K562 (cell line): ENCODE measurements around the gene SHH. TPM values are rescaled to one million over a fixed set of nuclear protein-coding genes. Genes with fewer than 3 reads are reported as not detected.

ENCODE experiments used
- ATAC-seq: fragments of 200-7000 bp; cut with Tn5 transposase; 3 replicates; pipeline ENCODE4 v1.9.1; 2020; ENCODE audit warnings: moderate library complexity
- BruUV-seq: library from RNA; stranded (reverse); fragments of 400-500 nt; replicated peaks from 2 replicates; lab custom pipeline; 2021; lab: Mats Ljungman, UMichigan
- CTCF ChIA-PET: fragments of 300-600 bp; formaldehyde crosslinking; extraction: SDS; loops from one replicate; lab custom pipeline; 2021; ENCODE audit warnings: low intra/inter-chr PET ratio; lab: Yijun Ruan, JAX
- POLR2A ChIA-PET: fragments of 300-600, 350-650 bp; sonication (Branson Sonifier 250); formaldehyde crosslinking; extraction: SDS; loops from one replicate; lab custom pipeline; 2021; ENCODE audit warnings: antibody characterized with exemption, inconsistent platforms; lab: Yijun Ruan, JAX
- DNase-seq, 4 experiments: peaks; one replicate each; pipeline versions ENCODE4 v3.0.0 to v3.0.0-alpha.2; 2011 to 2018; ENCODE audit warnings: low spot score in 3 of 4, mixed read lengths in 3 of 4; ENCODE audit errors: extremely low read depth in 1 of 4
- FAIRE-seq: peaks from 2 replicates; lab custom pipeline; 2011; peaks lifted over from hg19 to GRCh38; lab: Jason Lieb, UNC
- H2AFZ ChIP-seq: 2 replicates; pipeline ENCODE4 v1.6.0; 2011; ENCODE audit warnings: low read depth, low read length, control low read depth, inconsistent platforms
- H3K27ac ChIP-seq: fragments of 200-600 bp; 3 replicates; pipeline ENCODE4 v1.8.0; 2011; ENCODE audit warnings: low read depth, mild to moderate bottlenecking, control low read depth, inconsistent platforms, low read length, moderate library complexity, mixed read lengths; ENCODE audit errors: extremely low read depth
- H3K27me3 ChIP-seq, 2 experiments: fragments of 300-600 bp in 1 of 2; 2 replicates in 1 of 2; 3 replicates in 1 of 2; pipeline versions ENCODE4 v1.6.0 to v1.8.0; 2011; ENCODE audit warnings: inconsistent platforms in 2 of 2, low read length in 2 of 2, mild to moderate bottlenecking in 1 of 2, mixed read lengths in 1 of 2, moderate library complexity in 1 of 2; ENCODE audit not compliant: control insufficient read depth in 2 of 2, insufficient read depth in 2 of 2
- H3K36me3 ChIP-seq: fragments of 300-600 bp; 3 replicates; pipeline ENCODE4 v1.8.0; 2011; ENCODE audit warnings: mild to moderate bottlenecking, low read length, inconsistent platforms; ENCODE audit not compliant: control insufficient read depth, insufficient read depth
- H3K4me1 ChIP-seq, 2 experiments: fragments of 200-600 bp in 1 of 2; replicated peaks in 1 of 2; 2 replicates in 1 of 2; 3 replicates in 1 of 2; pipeline versions ENCODE4 v1.5.1 to v1.8.0; 2011; ENCODE audit warnings: inconsistent platforms in 2 of 2, low read length in 2 of 2, mild to moderate bottlenecking in 1 of 2, mixed read lengths in 1 of 2, moderate library complexity in 1 of 2; ENCODE audit not compliant: control insufficient read depth in 2 of 2, insufficient read depth in 2 of 2
- H3K4me2 ChIP-seq: 2 replicates; pipeline ENCODE4 v1.6.1; 2011; ENCODE audit warnings: low read length, control low read depth, inconsistent platforms, mixed read lengths; ENCODE audit not compliant: insufficient read depth
- H3K4me3 ChIP-seq: fragments of 200-600 bp; sonication (generic), shearing (Covaris generic); 2 replicates; pipeline ENCODE4 v1.5.1; 2016; ENCODE audit warnings: control low read depth, inconsistent platforms
- H3K79me2 ChIP-seq: fragments of 200-600 bp; 3 replicates; pipeline ENCODE4 v1.8.0; 2011; ENCODE audit warnings: low read length, inconsistent platforms; ENCODE audit not compliant: control insufficient read depth, insufficient read depth
- H3K9ac ChIP-seq, 2 experiments: 2 replicates each; pipeline versions ENCODE4 v1.6.0 to v1.6.1; 2011; ENCODE audit warnings: low read depth in 2 of 2, low read length in 2 of 2, control low read depth in 1 of 2, inconsistent platforms in 1 of 2, mild to moderate bottlenecking in 1 of 2, mixed read lengths in 1 of 2; ENCODE audit not compliant: insufficient read depth in 1 of 2
- H3K9me1 ChIP-seq: one replicate; pipeline ENCODE4 v1.6.0; 2011; ENCODE audit warnings: inconsistent platforms, mild to moderate bottlenecking, low read length, moderate library complexity; ENCODE audit not compliant: control insufficient read depth, insufficient read depth
- H3K9me3 ChIP-seq: replicated peaks from 2 replicates; pipeline ENCODE4 v1.5.1; 2011; ENCODE audit warnings: low read depth, low read length, inconsistent platforms; ENCODE audit not compliant: control insufficient read depth, insufficient read depth
- H4K20me1 ChIP-seq: replicated peaks from 2 replicates; pipeline ENCODE4 v1.6.1; 2011; ENCODE audit warnings: low read length, inconsistent platforms, mixed read lengths; ENCODE audit not compliant: control insufficient read depth, insufficient read depth
- KDM1A ChIP-seq, 2 experiments: fragments of 450-650 bp; IDR thresholded peaks; 2 replicates each; pipeline ENCODE4 v1.6.1; 2016; ENCODE audit warnings: mild to moderate bottlenecking in 2 of 2
- RAD51 ChIP-seq: fragments of 450-650 bp; IDR thresholded peaks from 2 replicates; pipeline ENCODE4 v1.7.1; 2016; ENCODE audit warnings: low read depth, mild to moderate bottlenecking, borderline replicate concordance
- ZBTB43 ChIP-seq: sonication (generic); formaldehyde crosslinking; IDR thresholded peaks from 2 replicates; pipeline ENCODE4 v1.8.0; 2023; ENCODE audit warnings: mild to moderate bottlenecking, missing genetic modification reagents
- WGBS: fragments of 100-300 bp; shearing (Covaris generic); methylation state at CpG from one replicate; pipeline ENCODE4 v1.1.6; 2016; ENCODE audit warnings: low coverage, mixed read lengths; ENCODE audit not compliant: insufficient coverage; ENCODE audit errors: missing lambda C conversion rate; 5-methylcytosine and 5-hydroxymethylcytosine counted together
- in situ Hi-C: fragments of 300-500 bp; cut with MboI; formaldehyde crosslinking; loops from 4 replicates; pipeline ENCODE4 v1.15.0; 2018; ENCODE audit warnings: inconsistent platforms, mixed read lengths
- intact Hi-C: fragments of 100-400 bp; cut with micrococcal nuclease; formaldehyde crosslinking; loops from 2 replicates; pipeline ENCODE4 v1.14.2; 2022
- polyA plus RNA-seq, 8 experiments: library from polyadenylated mRNA; depleted of rRNA in 4 of 8; stranded (reverse) in 5 of 8; unstranded in 3 of 8; fragments of >200 nt; fragmentation: Nextera tagmentation in 2 of 8; fragmentation: Illumina TruSeq in 1 of 8; extraction: Ambion mirVana in 2 of 8; extraction: Trizol in 1 of 8; gene quantifications; 2 replicates each; pipeline versions ENCODE4 v1.2.1 to v1.2.3, GENCODE V29; 2011 to 2014; ENCODE audit warnings: inconsistent platforms in 1 of 8, missing spikeins in 1 of 8
- total RNA-seq, 7 experiments: library from RNA; depleted of rRNA in 6 of 7; stranded (reverse); fragments of >200 nt in 6 of 7; fragmentation: Illumina TruSeq in 2 of 7; extraction: Trizol in 2 of 7; gene quantifications; 2 replicates each; pipeline versions ENCODE4 v1.2.1 to v1.2.3, GENCODE V29; 2011 to 2021; ENCODE audit warnings: low replicate concordance in 1 of 7
- TF ChIP-seq, protein P1 (sequence below): sonication (generic); formaldehyde crosslinking; IDR thresholded peaks from 2 replicates; pipeline ENCODE4 v1.8.0; 2022; ENCODE audit warnings: missing genetic modification reagents, mild to moderate bottlenecking, borderline replicate concordance

SHH gene
- total and polyA plus RNA-seq, 9 of the 15 experiments (the other 6 are each of a cell fraction or from before 2014, with no cell fraction given): 0.09 TPM; not detected in 8

- H3K27me3 ChIP-seq: peaks cover 14 to 37% of the 10 kb centered on the region in 2 experiments
- no peaks in the 10 kb centered on the region for H3K9me1 ChIP-seq
- H3K4me1 ChIP-seq: no peaks in the 10 kb centered on the region
- TF ChIP-seq RAD51: no peak
- TF ChIP-seq, protein P1, sequence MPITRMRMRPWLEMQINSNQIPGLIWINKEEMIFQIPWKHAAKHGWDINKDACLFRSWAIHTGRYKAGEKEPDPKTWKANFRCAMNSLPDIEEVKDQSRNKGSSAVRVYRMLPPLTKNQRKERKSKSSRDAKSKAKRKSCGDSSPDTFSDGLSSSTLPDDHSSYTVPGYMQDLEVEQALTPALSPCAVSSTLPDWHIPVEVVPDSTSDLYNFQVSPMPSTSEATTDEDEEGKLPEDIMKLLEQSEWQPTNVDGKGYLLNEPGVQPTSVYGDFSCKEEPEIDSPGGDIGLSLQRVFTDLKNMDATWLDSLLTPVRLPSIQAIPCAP: no peak
- TF ChIP-seq, all 486 proteins: peak for 0
- H3K36me3 ChIP-seq: no peaks in the 10 kb centered on the region
- H4K20me1 ChIP-seq: peaks cover 5% of the 10 kb centered on the region; the same call in 1 of the 2 replicates
- in situ Hi-C loops (no loop called here), intact Hi-C loops (no loop called here)
- no peak overlapping the region for H3K9ac ChIP-seq
- WGBS: 0% methylated on average over 4 of the region's 4 CpGs
- H3K9me3 ChIP-seq: no peaks in the 10 kb centered on the region
- FAIRE-seq (no peak), ATAC-seq (no peak), DNase-seq (no peak)
- no peak overlapping the region for H3K27ac ChIP-seq
- ChIA-PET POLR2A (interaction anchor here (1.0 kb wide), 1 partner anchor 8 kb away, joined by 3 read pairs; no protein-coding TSS in a partner anchor), CTCF (no interaction called here)
- H2AFZ ChIP-seq: no peak overlapping the region
- no peak overlapping the region for H3K4me3 ChIP-seq
- BruUV-seq: no TSS peak
- no peaks in the 10 kb centered on the region for H3K79me2 ChIP-seq
- H3K4me2 ChIP-seq: no peak overlapping the region
Observed at GRCh38 chr7:155860461-155860839, 48.2 kb upstream of the SHH start.

DNA sequence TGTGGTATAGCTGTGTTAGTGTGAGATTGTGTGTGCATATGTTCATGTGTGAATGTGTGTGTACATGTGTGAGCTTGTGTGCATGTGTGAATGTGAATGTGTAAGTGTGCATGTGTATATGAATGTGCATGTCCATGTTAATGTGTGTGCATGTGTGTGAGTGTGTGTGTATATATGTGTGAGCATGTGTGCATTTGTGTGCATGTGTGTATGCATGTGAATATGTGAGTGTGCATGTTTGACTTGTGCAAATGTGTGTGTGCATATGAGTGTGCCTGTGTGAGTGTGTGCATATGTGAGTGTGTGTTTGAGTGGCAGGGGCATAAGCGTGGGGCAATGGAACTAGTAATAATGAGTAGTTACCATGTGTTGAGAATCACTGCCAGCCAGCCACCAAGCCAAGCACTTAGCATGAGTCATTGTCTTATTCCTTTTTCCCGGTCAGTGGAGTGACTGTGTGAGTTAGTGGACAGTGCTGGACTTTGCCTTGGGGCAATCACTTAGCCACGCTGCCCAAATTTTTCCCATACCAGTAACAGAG lies 46.3 kb upstream of the SHH start:
- Histone ChIP-seq H4K20me1 (peaks cover 5% of the 10 kb centered on the region; the same call in 1 of the 2 replicates), H3K36me3 (no peaks in the 10 kb centered on the region), H3K9ac (no peak overlapping the region), H3K9me3 (no peaks in the 10 kb centered on the region), H3K4me1 (no peaks in the 10 kb centered on the region), H3K4me3 (no peak overlapping the region), H3K9me1 (no peaks in the 10 kb centered on the region), H3K4me2 (no peak overlapping the region), H3K79me2 (no peaks in the 10 kb centered on the region), H2AFZ (no peak overlapping the region), H3K27ac (no peak overlapping the region), H3K27me3 (peaks cover under 1 to 20% of the 10 kb centered on the region in 2 experiments; a peak in 3 of 5 replicates)
- intact Hi-C loops (no loop called here), in situ Hi-C loops (no loop called here)
- CTCF ChIA-PET: no interaction called here
- WGBS: 2% methylated on average over 3 of the region's 3 CpGs
- no peak for TF ChIP-seq ZBTB43 (CRISPR knock-in tag)
- 0 out of 4 replicates have a peak, but pooled peaks of 1 of the 2 experiments have one; percentile 7 for TF ChIP-seq KDM1A (IDR thresholded peaks at IDR 0.05)
- no peak for DNase-seq
- ATAC-seq: no peak
- FAIRE-seq: no peak
- POLR2A ChIA-PET: no interaction called here
- BruUV-seq: no TSS peak
